ENCODE results near the gene HPRT1.

The HPRT1 gene

GRCh38 chrX:134472041-134472440 lies 12.1 kb downstream of the HPRT1 start:
- no peak for DNase-seq (ENCODE audit: low read depth in 2 of 2, low spot score in 1 of 2)

GRCh38 chrX:134476284-134476683 lies 16.3 kb downstream of the HPRT1 start:
- no peak for DNase-seq (ENCODE audit: low read depth in 2 of 2, low spot score in 1 of 2)

GRCh38 chrX:134478374-134478773 lies 18.4 kb downstream of the HPRT1 start:
- no peak for DNase-seq (ENCODE audit: low read depth in 2 of 2, low spot score in 1 of 2)

- no peak for DNase-seq (ENCODE audit: low read depth in 2 of 2, low spot score in 1 of 2)
Observed at GRCh38 chrX:134480061-134480460, 20.1 kb downstream of the HPRT1 start.

GRCh38 chrX:134481339-134481738 lies 21.4 kb downstream of the HPRT1 start:
- no peak for DNase-seq (ENCODE audit: low read depth in 2 of 2, low spot score in 1 of 2)

- DNase-seq (ENCODE audit: low read depth in 2 of 2, low spot score in 1 of 2): no peak
Observed at GRCh38 chrX:134482371-134482770, 22.4 kb downstream of the HPRT1 start.

GRCh38 chrX:134484039-134484438 lies 24.1 kb downstream of the HPRT1 start:
- DNase-seq (ENCODE audit: low read depth in 2 of 2, low spot score in 1 of 2): no peak

- no peak for DNase-seq (ENCODE audit: low read depth in 2 of 2, low spot score in 1 of 2)
Observed at GRCh38 chrX:134501941-134502340, 42.0 kb downstream of the HPRT1 start.

- no peak for DNase-seq (ENCODE audit: low read depth in 2 of 2, low spot score in 1 of 2)
Observed at GRCh38 chrX:134502686-134503085, 42.7 kb downstream of the HPRT1 start.

- DNase-seq (ENCODE audit: low read depth in 2 of 2, low spot score in 1 of 2): no peak
Observed at GRCh38 chrX:134512566-134512965, 52.6 kb downstream of the HPRT1 start.

- no peak for DNase-seq (ENCODE audit: low read depth in 2 of 2, low spot score in 1 of 2)
Observed at GRCh38 chrX:134513091-134513490, 53.1 kb downstream of the HPRT1 start.

GRCh38 chrX:134520860-134521390 lies 61.0 kb downstream of the HPRT1 start:
- DNase-seq (ENCODE audit: low read depth in 2 of 2, low spot score in 1 of 2): no peak

GRCh38 chrX:134524181-134524580 lies 64.2 kb downstream of the HPRT1 start:
- no peak for DNase-seq (ENCODE audit: low read depth in 2 of 2, low spot score in 1 of 2)

GRCh38 chrX:134525086-134525792 lies 65.3 kb downstream of the HPRT1 start:
- DNase-seq (ENCODE audit: low read depth in 2 of 2, low spot score in 1 of 2): no peak

GRCh38 chrX:134526399-134526798 lies 66.4 kb downstream of the HPRT1 start:
- no peak for DNase-seq (ENCODE audit: low read depth in 2 of 2, low spot score in 1 of 2)

- DNase-seq (ENCODE audit: low read depth in 2 of 2, low spot score in 1 of 2): no peak
Observed at GRCh38 chrX:134528960-134529359, 69.0 kb downstream of the HPRT1 start.

GRCh38 chrX:134529481-134529880 lies 69.5 kb downstream of the HPRT1 start:
- no peak for DNase-seq (ENCODE audit: low read depth in 2 of 2, low spot score in 1 of 2)

- DNase-seq (ENCODE audit: low read depth in 2 of 2, low spot score in 1 of 2): no peak
Observed at GRCh38 chrX:134530845-134531244, 70.9 kb downstream of the HPRT1 start.

GRCh38 chrX:134533352-134533751 lies 73.4 kb downstream of the HPRT1 start:
- no peak for DNase-seq (ENCODE audit: low read depth in 2 of 2, low spot score in 1 of 2)

- DNase-seq (ENCODE audit: low read depth in 2 of 2, low spot score in 1 of 2): no peak
Observed at GRCh38 chrX:134533952-134534351, 74.0 kb downstream of the HPRT1 start.

- no peak for DNase-seq (ENCODE audit: low read depth in 2 of 2, low spot score in 1 of 2)
Observed at GRCh38 chrX:134537179-134537955, 77.4 kb downstream of the HPRT1 start.

- no peak for DNase-seq (ENCODE audit: low read depth in 2 of 2, low spot score in 1 of 2)
Observed at GRCh38 chrX:134538316-134538715, 78.4 kb downstream of the HPRT1 start.
